ENCODE data around the gene TAF6.

DNA sequence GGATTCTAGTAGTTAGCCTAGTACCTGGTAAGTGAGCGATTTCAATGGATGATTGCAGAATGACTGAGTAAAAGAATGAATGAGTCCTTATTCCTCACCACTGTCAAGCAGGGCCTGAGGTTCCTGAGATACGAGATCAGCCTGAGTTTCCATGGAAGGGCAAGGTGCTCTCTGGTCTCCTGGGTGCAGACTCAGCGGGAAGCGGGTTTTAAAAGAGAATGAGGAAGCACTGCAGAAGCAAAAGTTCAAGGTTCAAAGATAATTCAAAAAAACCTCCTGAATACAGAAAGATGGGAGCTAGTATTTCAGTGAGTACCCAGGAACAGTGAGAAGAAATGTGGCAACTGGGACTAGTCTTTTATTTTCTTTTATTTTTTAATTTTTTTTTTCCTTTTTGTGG, 42.0 kb downstream of the TAF6 start:
- TF ChIP-seq TAF1 (IDR thresholded peaks at IDR 0.05; ENCODE audit: low read depth, low read length) (no peak), POLR2AphosphoS5 (IDR thresholded peaks at IDR 0.05; ENCODE audit: low read depth, low read length) (no peak), POLR2A (IDR thresholded peaks at IDR 0.05; ENCODE audit: low read depth, low read length) (no peak), POU2F2 (IDR thresholded peaks at IDR 0.05; ENCODE audit: low read depth, low read length) (no peak), SPI1 (IDR thresholded peaks at IDR 0.05; ENCODE audit: low read depth, low read length) (no peak), PAX5 (IDR thresholded peaks at IDR 0.05; ENCODE audit: insufficient read depth, low read length, severe bottlenecking) (no peak)

Data from GM12891 (cell line).